ENCODE measurements around the gene PRR11. TPM values are rescaled to one million over a fixed set of nuclear protein-coding genes. Genes with fewer than 3 reads are reported as not detected.
"Not testable (repeated sequence)": the region's sequence is repeated elsewhere in the genome, so short reads cannot be mapped to it uniquely, and the experiment has no call there.

Gene PRR11
- total RNA-seq, 2 donors from 2014 or later = 2.5 to 3.2 TPM

- no peak for TF ChIP-seq POLR2AphosphoS5 (IDR thresholded peaks at IDR 0.05)
- no peak for TF ChIP-seq POLR2A (IDR thresholded peaks at IDR 0.05)
- no peak for TF ChIP-seq CTCF (IDR thresholded peaks at IDR 0.05)
- WGBS = 91% methylated on average over 2 of the region's 2 CpGs
- Histone ChIP-seq H3K4me3 (no peak overlapping the region), H3K27ac (no peak overlapping the region), H3K27me3 (replicated peaks; ENCODE audit: insufficient read depth) (no peaks in the 10 kb centered on the region), H3K36me3 (no peaks in the 10 kb centered on the region), H3K9me3 (no peaks in the 10 kb centered on the region), H3K4me1 (replicated peaks) (no peaks in the 10 kb centered on the region)
- intact Hi-C loops (cut with DNase I) = no loop called here
- no peak for DNase-seq (ENCODE audit: low spot score)
Measured at GRCh38 chr17:59167571-59168001, 12.0 kb downstream of the PRR11 start.

DNA sequence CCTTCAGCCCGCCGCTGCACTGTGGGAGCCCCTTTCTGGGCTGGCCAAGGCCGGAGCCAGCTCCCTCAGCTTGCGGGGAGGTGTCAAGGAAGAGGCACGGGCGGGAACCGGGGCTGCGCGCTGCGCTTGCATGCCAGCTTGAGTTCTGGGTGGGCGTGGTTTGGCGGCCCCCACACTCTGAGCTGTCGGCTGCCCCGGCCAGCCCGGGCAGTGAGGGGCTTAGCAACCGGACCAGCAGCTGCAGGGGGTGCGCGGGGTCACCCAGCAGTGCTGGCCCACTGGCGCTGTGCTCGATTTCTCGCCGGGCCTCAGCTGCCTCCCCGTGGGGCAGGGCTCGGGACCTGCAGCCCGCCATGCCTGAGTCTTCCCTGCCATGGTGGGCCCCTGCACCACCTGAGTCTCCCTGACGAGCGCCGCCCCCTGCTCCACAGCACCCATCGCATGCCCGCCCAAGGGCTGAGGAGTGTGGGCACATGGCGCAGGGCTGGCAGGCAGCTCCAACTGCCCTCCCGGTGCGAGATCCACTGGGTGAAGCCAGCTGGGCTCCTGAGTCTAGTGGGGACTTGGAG lies 17.0 kb downstream of the PRR11 start:
- no peaks in the 10 kb centered on the region for H3K27me3 ChIP-seq (replicated peaks; ENCODE audit: insufficient read depth)
- no peak for DNase-seq (ENCODE audit: low spot score)
- intact Hi-C loops (cut with DNase I) = no loop called here
- no peaks in the 10 kb centered on the region for H3K9me3 ChIP-seq
- WGBS = 97% methylated on average over 30 of the region's 33 CpGs
- H3K27ac ChIP-seq = no peak overlapping the region
- H3K4me3 ChIP-seq = no peak overlapping the region
- TF ChIP-seq CTCF (IDR thresholded peaks at IDR 0.05) = no peak
- no peak for TF ChIP-seq POLR2AphosphoS5 (IDR thresholded peaks at IDR 0.05)
- no peak for TF ChIP-seq POLR2A (IDR thresholded peaks at IDR 0.05)
- H3K4me1 ChIP-seq (replicated peaks) = no peaks in the 10 kb centered on the region
- no peaks in the 10 kb centered on the region for H3K36me3 ChIP-seq

GRCh38 chr17:59174671-59175070 lies 19.1 kb downstream of the PRR11 start:
- DNase-seq (ENCODE audit: low spot score) = no peak
- Histone ChIP-seq H3K36me3 (no peaks in the 10 kb centered on the region), H3K27ac (no peak overlapping the region), H3K9me3 (no peaks in the 10 kb centered on the region), H3K4me1 (replicated peaks) (no peaks in the 10 kb centered on the region), H3K4me3 (no peak overlapping the region), H3K27me3 (replicated peaks; ENCODE audit: insufficient read depth) (no peaks in the 10 kb centered on the region)
- TF ChIP-seq POLR2A (IDR thresholded peaks at IDR 0.05) (no peak), CTCF (IDR thresholded peaks at IDR 0.05) (no peak), POLR2AphosphoS5 (IDR thresholded peaks at IDR 0.05) (no peak)
- intact Hi-C loops (cut with DNase I) = no loop called here
- WGBS = 96% methylated on average over 11 of the region's 11 CpGs

GRCh38 chr17:59175076-59175475 lies 19.5 kb downstream of the PRR11 start:
- DNase-seq (ENCODE audit: low spot score) = no peak
- H3K4me3 ChIP-seq = no peak overlapping the region
- WGBS = 97% methylated on average over 7 of the region's 7 CpGs
- H3K4me1 ChIP-seq (replicated peaks) = no peaks in the 10 kb centered on the region
- no peaks in the 10 kb centered on the region for H3K27me3 ChIP-seq (replicated peaks; ENCODE audit: insufficient read depth)
- no peaks in the 10 kb centered on the region for H3K36me3 ChIP-seq
- no peak for TF ChIP-seq POLR2AphosphoS5 (IDR thresholded peaks at IDR 0.05)
- no peak for TF ChIP-seq CTCF (IDR thresholded peaks at IDR 0.05)
- TF ChIP-seq POLR2A (IDR thresholded peaks at IDR 0.05) = no peak
- intact Hi-C loops (cut with DNase I) = no loop called here
- no peak overlapping the region for H3K27ac ChIP-seq
- no peaks in the 10 kb centered on the region for H3K9me3 ChIP-seq

GRCh38 chr17:59178266-59178985 lies 22.9 kb downstream of the PRR11 start:
- H3K36me3 ChIP-seq = no peaks in the 10 kb centered on the region
- 76% methylated on average over 7 of the region's 7 CpGs for WGBS
- no peaks in the 10 kb centered on the region for H3K27me3 ChIP-seq (replicated peaks; ENCODE audit: insufficient read depth)
- intact Hi-C loops (cut with DNase I) = no loop called here
- no peak overlapping the region for H3K27ac ChIP-seq
- no peak overlapping the region for H3K4me3 ChIP-seq
- no peaks in the 10 kb centered on the region for H3K4me1 ChIP-seq (replicated peaks)
- TF ChIP-seq POLR2A (IDR thresholded peaks at IDR 0.05) (no peak), CTCF (IDR thresholded peaks at IDR 0.05) (no peak), POLR2AphosphoS5 (IDR thresholded peaks at IDR 0.05) (no peak)
- no peaks in the 10 kb centered on the region for H3K9me3 ChIP-seq
- no peak for DNase-seq (ENCODE audit: low spot score)

DNA sequence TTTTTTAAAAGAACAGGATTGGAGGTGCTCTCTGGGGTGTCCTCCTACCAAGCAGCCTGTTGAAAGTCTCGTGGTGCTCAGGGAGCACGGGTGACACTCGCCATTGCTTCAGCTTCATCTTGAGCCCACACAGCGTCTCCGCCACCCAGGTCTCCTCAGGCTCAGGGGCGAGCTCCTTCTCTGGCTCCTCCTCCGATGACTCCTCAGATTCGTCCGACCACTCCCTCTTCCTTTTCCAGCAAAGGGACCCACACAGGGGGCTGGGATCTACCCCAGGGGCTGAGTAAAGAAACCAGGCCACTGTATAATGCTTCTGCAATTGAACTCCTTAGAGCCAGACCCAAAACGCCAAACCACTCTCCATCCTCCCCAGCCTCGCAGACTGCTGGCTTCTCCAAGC lies 24.1 kb downstream of the PRR11 start:
- H3K4me3 ChIP-seq; intact Hi-C loops (cut with DNase I); H3K27me3 ChIP-seq (replicated peaks; ENCODE audit: insufficient read depth); DNase-seq (ENCODE audit: low spot score); H3K9me3 ChIP-seq; H3K36me3 ChIP-seq; H3K27ac ChIP-seq; H3K4me1 ChIP-seq (replicated peaks): not testable (repeated sequence)
- 90% methylated on average over 11 of the region's 11 CpGs for WGBS

All from prostate gland (tissue), 2 donors.